ENCODE measurements around the gene SNTN.

DNA sequence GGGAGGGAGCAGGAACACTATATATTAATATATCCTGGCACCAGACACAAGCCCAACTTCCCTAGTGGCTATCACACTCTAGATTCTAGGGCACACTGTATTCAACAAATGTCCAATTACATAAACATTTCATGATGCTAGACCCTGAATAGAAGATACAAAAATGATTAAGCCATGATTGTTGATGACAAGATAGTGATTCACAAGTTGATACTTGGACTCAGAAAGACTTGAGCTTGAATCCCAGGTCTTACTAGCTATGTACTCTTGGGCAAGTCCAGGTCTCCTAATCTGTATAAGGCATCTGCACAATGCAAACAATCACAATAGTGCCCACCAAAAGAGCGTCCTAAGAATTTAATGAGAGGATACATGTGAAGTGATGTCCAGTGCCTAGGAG, 10.0 kb upstream of the SNTN start:
- TF ChIP-seq, protein P1, sequence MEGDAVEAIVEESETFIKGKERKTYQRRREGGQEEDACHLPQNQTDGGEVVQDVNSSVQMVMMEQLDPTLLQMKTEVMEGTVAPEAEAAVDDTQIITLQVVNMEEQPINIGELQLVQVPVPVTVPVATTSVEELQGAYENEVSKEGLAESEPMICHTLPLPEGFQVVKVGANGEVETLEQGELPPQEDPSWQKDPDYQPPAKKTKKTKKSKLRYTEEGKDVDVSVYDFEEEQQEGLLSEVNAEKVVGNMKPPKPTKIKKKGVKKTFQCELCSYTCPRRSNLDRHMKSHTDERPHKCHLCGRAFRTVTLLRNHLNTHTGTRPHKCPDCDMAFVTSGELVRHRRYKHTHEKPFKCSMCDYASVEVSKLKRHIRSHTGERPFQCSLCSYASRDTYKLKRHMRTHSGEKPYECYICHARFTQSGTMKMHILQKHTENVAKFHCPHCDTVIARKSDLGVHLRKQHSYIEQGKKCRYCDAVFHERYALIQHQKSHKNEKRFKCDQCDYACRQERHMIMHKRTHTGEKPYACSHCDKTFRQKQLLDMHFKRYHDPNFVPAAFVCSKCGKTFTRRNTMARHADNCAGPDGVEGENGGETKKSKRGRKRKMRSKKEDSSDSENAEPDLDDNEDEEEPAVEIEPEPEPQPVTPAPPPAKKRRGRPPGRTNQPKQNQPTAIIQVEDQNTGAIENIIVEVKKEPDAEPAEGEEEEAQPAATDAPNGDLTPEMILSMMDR (conservative IDR thresholded peaks at IDR 0.05): no peak
- TF ChIP-seq ZFX (IDR thresholded peaks at IDR 0.05): no peak

Measured in C4-2B (cell line).